Measurements from ENCODE around the gene CDH2.

Gene CDH2

DNA sequence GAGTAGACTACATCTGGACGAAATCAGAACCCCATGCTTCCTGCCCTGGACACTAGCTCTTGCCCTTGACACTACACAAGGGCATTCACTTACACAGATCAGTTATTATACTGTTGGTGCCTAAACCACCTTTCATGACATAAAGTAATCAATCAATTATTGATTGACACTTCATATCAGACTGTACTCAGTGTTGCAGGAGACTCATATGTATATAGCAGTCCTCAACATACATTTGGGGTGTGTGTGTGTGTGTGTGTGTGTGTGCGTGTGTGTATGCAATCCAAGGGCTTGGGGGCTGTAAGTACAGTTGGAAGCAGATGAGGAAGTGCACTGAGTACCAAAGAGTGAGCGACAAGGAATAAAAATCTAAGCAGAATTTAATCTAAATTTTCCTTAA is 5.1 kb downstream of the CDH2 start:
- in situ Hi-C loops (cut with HindIII; ENCODE audit: low sequenced_read_pairs) = no loop called here

DNA sequence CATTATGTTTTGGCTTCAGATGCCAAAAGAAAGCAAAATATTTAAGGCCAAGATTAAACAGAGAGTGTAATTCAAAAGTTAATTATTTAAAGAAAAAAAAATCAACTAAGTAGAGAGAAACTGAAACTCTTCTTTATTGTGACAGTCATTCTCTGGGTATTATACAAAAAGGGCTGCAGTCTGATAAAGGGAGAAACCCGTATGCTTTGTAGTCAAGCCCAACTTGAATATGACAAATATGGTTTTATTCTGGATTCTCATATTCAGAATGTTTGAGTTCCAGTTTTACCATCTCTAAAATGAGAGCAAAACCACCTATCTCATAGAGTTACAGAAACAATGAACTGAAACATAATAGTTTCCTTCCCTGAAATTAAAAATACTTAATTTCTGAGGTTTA is 8.2 kb downstream of the CDH2 start:
- in situ Hi-C loops (cut with HindIII; ENCODE audit: low sequenced_read_pairs) = no loop called here

DNA sequence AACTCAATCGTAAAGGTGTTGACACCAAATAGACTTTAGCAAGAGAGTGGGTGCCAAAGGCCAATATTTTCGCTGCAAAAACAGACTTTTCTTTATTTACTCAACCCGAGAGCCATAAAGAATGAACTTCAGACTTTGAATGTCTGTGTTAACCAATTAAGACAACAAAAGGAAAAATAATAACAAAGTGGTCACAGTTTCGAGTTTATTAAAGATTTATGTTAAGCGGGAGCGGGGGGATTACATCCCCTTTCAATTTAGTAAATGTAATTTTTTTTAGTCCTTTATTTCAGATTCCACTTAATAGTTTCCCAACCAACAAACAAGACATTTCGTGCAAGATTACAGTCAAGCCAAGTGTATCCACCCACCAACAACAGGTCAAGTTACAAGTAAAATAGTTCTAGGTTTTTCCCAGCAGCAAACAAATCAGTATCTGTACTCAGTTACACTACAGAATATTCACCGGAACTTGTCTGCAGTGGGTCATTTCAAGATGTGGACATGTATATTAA is 9.0 kb downstream of the CDH2 start:
- in situ Hi-C loops (cut with HindIII; ENCODE audit: low sequenced_read_pairs) = no loop called here

DNA sequence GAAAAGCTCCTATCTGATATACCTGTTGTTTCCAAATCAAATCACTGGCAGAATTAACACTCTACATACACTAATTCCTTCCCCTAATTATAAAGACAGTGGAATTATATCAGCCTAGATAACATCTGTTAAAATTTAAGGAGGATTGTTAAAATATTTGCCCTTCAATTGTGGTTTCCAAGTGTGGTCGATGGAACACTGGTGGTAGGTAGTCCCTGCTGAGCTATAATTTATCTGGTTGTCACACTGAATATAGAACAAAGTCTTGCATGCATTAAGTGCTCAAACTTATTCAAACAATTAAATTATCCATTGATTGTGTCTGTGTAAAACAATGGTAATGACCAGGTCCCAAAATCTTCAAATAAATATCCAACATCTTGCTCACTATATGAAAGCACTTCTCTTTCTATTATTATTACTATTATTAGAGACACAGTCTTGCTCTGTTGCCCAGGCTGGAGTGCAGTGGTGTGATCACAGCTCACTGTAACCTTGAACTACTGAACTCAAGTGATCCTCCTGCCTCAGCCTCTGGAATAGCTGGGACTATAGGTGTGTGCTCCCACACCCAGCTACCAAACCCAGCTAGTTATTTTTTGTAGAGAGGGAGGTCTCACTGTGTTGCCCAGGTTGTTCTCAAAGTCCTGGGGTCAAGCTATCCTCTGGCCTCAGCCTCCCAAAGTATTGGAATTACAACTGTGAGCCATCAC is 12.0 kb downstream of the CDH2 start:
- in situ Hi-C loops (cut with HindIII; ENCODE audit: low sequenced_read_pairs) = no loop called here

DNA sequence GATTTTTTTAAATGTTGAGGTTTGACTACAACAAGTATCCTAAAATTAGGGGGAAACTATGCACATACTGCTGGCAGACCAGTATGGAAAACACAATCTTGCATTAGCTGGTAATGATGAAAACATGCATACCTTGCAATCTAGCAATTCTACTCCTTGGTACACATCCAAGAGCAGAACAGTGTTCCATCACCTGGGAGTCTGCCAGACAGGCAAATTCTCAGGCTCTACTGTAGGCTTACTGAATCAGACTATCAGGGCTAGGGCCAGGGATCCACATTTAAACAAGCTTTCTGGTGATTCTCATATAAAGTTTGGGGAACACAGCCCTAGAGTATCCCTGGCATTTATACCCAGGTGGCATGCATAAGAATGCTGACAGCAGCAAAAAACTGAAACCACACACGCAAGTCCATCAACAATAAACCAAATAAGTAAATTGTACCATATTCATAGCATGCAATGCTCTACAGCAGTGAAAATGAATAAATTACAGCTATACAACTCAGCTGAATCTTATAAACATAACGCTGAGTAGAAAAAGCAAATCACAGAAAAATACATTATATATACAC is 13.6 kb downstream of the CDH2 start:
- in situ Hi-C loops (cut with HindIII; ENCODE audit: low sequenced_read_pairs) = no loop called here

DNA sequence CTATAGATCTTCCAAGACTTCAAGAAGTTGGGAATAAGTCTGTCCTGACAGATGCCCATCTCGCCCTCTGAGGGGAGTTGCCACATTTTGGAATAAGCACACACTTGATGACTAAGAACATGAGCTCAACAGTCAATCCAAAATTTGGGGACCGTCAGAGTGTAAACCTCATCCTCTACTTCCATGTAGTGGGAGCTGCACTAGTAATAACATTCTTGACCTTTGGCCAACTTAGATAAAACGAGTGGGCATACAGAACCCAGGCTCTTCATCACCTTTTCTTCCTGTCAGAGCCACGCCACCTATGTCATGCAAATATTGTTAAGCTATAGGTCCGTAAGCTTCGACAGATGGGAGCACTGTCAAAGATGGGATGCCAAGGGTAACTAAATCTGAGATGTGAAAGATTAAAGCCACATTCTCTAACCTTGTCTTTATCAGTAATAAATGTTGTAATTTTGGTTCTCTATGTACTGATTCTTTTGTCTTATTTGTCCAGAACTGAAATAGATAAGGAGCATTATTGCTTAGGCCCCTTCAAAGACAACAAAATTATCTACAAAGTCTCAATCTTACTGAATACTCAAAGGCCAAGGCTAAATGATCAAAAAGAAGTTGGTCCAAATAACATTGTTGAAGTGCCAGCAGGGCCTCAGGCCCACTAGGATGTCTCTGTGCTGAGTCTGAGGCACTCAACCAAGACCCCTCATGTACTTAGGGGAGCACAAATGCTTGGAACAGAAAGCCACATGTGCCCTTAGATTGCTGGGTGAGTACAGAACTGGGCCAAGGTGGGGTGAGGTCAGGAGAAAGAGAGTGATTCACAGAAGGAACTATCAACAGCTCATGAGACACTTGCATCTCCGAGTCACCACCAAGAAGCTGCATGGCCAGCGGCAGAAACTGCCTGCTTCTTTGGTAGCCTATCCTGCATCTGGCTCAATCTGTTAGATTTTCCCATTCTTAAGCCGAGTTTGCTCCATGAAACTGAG is 15.0 kb downstream of the CDH2 start:
- in situ Hi-C loops (cut with HindIII; ENCODE audit: low sequenced_read_pairs) = no loop called here

DNA sequence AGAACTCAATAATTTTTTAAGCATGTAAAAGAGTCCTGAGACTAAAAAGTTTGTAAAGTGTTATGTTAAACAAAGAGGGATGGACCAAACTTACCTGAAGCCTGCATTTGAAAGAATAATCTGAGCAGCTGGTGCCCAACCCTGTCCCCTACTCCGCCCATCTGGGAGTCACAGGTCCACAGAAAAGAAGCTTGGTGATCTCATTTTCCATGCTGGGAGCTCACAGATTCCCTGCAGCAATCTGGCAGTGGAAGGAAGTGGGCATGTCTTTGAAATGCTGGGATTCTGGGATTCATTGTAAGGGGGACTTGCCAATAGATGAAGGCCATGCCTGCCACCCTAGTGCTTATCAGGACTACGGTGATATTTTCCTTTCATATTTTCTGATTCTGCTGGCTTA is 17.9 kb downstream of the CDH2 start:
- in situ Hi-C loops (cut with HindIII; ENCODE audit: low sequenced_read_pairs) = no loop called here

DNA sequence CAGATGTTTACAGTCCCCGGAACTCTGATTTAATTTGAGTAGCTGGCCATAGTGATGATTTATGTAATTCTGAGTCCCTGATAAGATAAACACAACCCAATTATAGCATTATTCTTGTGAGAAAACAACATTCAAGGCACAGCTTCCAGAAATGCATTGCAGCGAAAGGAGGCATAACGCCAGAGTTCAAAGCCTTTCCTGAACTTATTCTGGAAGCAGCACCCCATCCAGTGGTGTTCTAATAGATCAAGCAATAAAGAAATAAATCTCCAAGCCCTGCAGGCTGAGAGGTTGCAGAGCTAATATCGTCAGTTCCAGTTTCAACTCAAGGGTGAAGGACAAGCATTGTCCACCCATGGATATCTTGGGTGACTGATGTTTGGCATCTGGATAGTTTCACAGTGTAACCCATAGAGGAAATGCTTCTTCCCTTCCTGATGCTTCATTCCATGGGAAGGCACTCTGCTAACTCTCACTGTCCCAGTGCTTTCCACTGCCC is 18.8 kb downstream of the CDH2 start:
- in situ Hi-C loops (cut with HindIII; ENCODE audit: low sequenced_read_pairs) = no loop called here

DNA sequence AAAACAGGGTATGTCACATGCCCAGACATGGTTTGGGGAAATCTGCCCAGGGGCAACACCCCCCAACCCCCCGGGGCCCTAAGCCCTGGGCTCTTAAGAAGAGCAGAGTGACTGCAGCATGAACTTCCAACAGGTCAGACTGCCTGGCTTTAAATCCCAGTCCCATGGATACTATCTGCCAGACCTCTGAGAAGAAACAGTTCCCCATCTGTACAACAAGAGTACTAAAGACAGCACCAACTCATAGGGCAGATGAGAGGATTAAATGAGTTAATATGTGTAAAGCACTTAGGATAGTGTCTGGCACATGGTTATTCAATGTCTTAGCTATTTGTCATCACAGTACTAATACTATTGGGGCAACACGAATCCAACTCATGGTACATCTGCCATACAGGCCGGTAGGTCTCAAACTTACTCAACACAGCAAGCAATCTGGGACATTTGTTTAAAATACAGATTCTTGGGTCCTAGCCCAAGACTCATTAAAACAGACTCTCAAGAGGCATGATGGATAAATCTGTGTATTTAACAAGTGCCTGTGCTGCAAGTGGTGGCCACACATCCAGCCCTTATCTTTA is 23.4 kb downstream of the CDH2 start:
- in situ Hi-C loops (cut with HindIII; ENCODE audit: low sequenced_read_pairs) = no loop called here

DNA sequence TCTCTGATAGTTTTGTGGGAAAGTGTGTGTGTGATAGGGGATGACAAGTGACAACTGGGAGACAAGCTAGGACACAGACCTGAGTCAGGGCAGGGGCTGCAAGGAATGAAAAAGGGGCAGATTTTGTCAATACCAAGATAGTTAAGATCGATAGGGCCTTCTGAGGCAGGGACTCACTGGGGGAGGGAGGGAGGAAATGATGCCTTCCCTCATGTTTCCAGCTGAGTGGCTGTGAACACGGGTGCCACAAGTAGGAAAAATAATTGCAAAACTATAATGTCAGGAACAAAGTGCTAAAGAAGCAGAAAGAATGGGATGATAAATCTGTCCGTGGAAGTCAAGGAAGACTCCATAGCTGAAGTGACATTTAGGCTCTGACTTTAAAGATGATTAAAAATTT is 24.2 kb downstream of the CDH2 start:
- in situ Hi-C loops (cut with HindIII; ENCODE audit: low sequenced_read_pairs) = no loop called here

DNA sequence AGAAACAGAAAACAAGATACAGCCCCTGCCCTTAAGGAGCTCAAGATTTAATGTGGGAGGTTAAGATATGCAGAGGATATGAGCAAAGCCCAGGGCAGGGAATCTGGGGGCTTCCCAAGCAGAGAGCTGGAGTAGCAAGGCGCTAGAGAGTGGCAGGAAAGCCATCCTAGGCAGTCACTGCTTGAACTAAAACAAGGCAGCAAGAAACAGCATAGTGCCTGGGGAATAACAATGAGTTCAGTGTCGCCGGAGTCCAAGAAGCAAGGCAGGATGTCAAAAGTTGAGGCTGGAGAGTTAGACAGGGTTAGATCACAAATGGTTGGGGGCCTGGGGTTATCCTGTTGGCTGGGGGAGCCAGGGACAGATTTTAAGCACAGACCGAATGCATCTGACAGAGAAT is 24.6 kb downstream of the CDH2 start:
- in situ Hi-C loops (cut with HindIII; ENCODE audit: low sequenced_read_pairs) = no loop called here

DNA sequence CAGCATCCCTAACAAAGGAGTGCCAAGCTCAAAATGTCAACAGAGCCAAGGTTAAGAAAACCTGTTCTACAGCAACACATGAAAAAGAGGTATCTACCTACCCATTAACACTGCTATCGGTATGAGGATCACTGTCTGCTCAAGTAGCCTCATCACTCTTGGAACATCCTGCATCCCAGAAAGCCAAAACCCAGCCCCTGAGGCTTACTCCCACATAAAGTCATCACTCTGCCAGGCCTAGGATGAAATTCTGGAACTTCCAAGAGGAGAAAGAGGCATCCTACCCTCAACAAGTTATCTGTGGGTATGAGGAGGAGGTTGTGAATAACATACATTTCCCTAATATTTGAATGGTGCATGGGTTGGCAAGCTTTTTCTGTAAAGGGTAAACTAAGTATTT is 25.5 kb downstream of the CDH2 start:
- in situ Hi-C loops (cut with HindIII; ENCODE audit: low sequenced_read_pairs) = no loop called here

DNA sequence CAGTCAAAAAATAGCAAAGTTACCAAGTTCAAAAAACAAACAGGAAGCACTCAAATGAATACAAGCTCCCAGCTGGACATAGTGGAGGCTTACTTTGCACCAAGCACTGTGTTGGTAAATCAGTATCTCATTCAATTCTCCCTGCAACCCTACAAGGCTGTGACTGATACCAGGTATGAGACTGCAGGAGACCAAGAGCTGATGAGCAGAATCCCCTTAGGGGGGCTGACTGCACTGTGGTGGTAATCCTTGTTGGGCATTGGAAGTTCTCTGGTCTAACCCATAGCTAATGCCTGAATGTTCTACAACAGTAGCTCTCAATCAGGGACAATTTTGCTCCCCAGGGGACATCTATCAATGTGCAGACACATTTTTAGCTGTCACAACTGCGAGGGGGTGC is 26.0 kb downstream of the CDH2 start:
- in situ Hi-C loops (cut with HindIII; ENCODE audit: low sequenced_read_pairs) = no loop called here

DNA sequence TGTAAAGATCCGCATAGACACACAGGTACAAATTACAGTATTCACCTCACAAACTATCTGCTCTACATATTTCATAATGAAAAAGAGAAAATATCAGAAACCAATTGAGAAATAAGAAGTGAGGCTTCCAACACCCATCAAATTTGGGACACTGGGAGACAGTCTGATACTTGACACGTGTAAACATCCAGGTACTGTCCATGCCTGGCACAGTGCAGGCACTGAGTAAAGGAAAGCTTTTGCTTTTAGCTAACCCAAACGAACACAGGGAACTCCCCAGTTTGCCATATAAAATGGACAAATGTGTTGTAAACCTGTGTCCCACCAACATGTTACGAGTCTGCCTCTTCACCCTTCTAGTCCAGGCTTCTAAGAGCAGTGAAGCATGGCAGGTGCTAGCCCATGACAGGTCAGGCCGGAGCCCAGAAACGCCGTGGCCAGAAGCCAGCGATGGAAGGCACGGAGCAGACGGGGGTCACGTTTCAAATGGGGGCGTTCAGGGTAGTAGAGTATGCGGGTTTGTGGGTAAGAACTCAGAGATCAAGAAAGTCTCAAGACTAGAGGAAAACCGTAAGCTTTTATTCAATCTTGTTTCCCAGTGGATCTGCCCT is 27.0 kb downstream of the CDH2 start:
- in situ Hi-C loops (cut with HindIII; ENCODE audit: low sequenced_read_pairs) = no loop called here

DNA sequence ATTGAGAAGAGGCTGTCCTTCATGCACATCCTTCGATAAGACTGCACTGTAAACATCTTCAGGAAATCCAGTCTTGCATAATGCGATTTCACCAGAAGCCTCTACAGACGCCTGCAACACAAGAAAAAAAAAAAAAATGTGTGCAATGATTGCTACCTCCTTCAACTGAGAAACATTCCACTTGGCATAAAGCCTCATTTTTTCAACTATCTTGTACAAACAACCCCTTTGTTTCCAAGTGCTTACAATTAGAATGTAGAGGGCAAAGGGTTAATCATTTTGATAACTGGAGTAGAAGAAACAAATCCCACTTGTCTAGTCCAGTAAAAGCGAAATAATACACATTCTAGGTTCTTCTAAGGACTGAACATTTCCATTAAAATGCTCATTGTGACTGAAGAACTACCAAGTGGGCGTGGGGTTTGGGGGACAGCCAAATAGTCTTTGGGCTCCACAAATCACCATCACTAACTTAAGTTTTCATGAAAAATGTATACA is 29.2 kb downstream of the CDH2 start:
- in situ Hi-C loops (cut with HindIII; ENCODE audit: low sequenced_read_pairs) = no loop called here

DNA sequence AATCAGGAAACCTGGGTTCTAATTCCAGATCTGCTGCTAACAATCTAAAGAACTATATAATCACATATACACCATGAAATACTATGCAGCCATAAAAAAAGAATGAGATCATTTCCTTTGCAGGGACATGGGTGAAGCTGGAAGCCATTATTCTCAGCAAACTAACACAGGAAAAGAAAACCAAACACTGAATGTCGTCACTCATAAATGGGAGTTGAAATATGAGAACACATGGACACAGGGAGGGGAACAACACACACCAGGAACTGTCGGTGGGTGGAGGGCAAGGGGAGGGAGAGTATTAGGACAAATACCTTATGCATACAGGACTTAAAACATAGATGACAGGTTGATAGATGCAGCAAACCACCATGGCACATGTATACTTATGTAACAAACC is 33.2 kb downstream of the CDH2 start:
- in situ Hi-C loops (cut with HindIII; ENCODE audit: low sequenced_read_pairs) = no loop called here

DNA sequence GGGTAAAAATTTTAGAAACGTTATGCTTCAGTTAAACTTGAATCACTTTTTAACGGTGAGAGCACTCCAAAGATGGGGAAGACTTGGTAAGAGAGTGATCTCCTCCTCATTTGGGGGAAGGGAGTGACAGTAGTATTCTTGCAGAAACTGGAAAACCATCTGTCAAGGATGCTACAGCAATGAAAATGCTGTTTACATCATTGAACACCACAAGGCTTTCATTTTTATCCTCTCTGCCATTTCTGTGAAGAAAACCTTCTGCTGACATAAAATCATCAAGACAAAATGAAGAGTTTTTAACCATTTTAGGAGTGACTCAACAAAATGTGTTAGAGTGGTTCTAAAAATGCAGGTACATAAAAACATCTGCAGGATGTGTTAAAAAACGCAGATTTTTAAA is 38.1 kb downstream of the CDH2 start:
- in situ Hi-C loops (cut with HindIII; ENCODE audit: low sequenced_read_pairs) = no loop called here

DNA sequence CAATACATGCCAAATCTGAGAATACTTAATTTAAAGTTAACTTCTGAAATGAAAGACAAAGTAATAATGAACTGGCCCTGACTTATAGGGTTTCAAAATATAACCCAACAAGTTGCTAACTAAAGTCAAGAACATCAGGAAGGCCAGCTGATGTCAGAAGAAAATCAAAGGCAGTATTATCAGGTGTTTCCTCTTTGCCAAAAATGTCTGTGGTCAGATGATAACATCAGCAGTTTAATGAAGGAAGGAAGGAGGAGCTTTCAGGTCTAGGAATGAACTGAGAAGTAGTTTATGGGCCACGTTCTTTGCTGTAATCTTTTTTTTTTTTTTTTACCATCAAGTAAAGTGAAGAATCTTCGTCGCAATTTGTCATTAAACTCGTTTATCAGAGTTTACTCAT is 40.9 kb downstream of the CDH2 start:
- in situ Hi-C loops (cut with HindIII; ENCODE audit: low sequenced_read_pairs) = no loop called here

DNA sequence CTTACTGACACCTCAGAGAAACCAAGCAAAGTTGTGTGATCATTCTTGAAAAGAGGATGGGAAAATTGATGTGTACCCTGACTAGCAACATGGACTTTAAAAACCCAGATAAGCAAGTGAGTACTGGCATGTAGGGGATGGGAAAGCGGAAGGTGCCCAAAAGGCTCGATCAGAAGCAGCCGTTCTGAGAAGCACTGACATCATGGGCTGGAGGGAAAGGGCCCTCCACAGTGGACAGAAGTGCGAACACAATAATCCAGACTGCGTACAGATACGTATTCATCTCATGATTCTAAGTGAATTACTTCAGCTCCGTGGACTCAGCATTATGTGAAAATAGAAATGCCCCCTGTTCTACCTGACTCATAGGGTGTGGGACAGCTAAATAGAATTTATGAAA is 42.2 kb downstream of the CDH2 start:
- in situ Hi-C loops (cut with HindIII; ENCODE audit: low sequenced_read_pairs) = no loop called here

DNA sequence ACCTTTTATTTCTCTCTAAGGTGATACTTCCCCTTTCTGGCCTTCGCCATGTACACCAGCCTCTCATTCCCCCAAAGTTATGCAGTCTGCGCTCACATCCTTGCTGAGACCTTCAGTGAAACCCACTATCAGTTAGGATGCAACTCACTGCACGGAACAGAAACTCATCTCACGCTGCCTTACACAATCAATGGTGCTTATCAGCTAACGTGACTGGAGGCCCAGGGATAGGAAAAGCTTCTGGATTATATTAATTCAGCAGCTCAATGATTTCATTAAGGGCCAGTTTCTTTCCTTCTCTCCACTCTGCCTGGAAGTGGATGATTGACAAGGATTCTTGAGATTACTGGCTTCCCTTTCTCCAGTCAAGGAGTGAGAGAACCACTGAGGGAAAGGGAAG is 44.8 kb downstream of the CDH2 start:
- in situ Hi-C loops (cut with HindIII; ENCODE audit: low sequenced_read_pairs) = no loop called here

DNA sequence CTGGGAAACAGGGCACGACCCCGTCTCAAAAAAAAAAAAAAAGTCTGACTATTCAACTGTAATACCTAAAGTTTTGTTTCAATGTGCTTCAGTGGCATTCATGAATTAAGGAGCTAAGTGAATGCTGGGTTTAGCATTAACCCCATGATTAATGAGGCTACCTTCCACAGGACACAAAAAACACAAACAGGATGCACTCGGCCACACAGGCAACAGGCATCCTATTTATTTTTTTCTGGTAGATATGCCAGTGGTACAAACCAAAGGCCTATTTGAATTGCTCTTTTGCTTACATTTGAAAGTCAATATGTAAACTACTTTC is 48.3 kb downstream of the CDH2 start:
- in situ Hi-C loops (cut with HindIII; ENCODE audit: low sequenced_read_pairs) = no loop called here
